Brain pericyte (primary cell): ENCODE results near the gene RNU7-1.

Experiments
- DNase-seq: peaks from one replicate; pipeline ENCODE4 v3.0.0-alpha.2; 2012; ENCODE audit warnings: low read depth, low spot score

Gene RNU7-1

GRCh38 chr12:6917491-6918231, 26.0 kb upstream of the RNU7-1 start:
- DNase-seq: no peak

- no peak for DNase-seq
Measured at GRCh38 chr12:6919588-6919987, 24.0 kb upstream of the RNU7-1 start.

- no peak for DNase-seq
Measured at GRCh38 chr12:6921539-6921938, 22.1 kb upstream of the RNU7-1 start.

- DNase-seq: no peak
Measured at GRCh38 chr12:6921996-6922946, 21.3 kb upstream of the RNU7-1 start.

- no peak for DNase-seq
Measured at GRCh38 chr12:6923003-6923732, 20.4 kb upstream of the RNU7-1 start.

GRCh38 chr12:6923851-6924250, 19.8 kb upstream of the RNU7-1 start:
- DNase-seq: no peak

GRCh38 chr12:6925239-6925539, 18.4 kb upstream of the RNU7-1 start:
- DNase-seq: no peak

- peak; percentile 48 for DNase-seq
Measured at GRCh38 chr12:6925540-6926279, 17.9 kb upstream of the RNU7-1 start.

- no peak for DNase-seq
Measured at GRCh38 chr12:6927379-6928021, 16.1 kb upstream of the RNU7-1 start, which contains the start of gene ATN1. TSS of gene ATN1 (plus strand) at chr12:6927959. CDS start at chr12:6934002, 6,043 bp downstream.

- no peak for DNase-seq
Measured at GRCh38 chr12:6928022-6928702, 15.5 kb upstream of the RNU7-1 start.

GRCh38 chr12:6928703-6929407, 14.8 kb upstream of the RNU7-1 start:
- no peak for DNase-seq

- no peak for DNase-seq
Measured at GRCh38 chr12:6929466-6930452, 13.9 kb upstream of the RNU7-1 start.

GRCh38 chr12:6932766-6933165, 10.8 kb upstream of the RNU7-1 start:
- no peak for DNase-seq

- no peak for DNase-seq
Measured at GRCh38 chr12:6934110-6934509, 9.5 kb upstream of the RNU7-1 start.

- DNase-seq: no peak
Measured at GRCh38 chr12:6935371-6936193, 8.0 kb upstream of the RNU7-1 start.

GRCh38 chr12:6936194-6936635, 7.4 kb upstream of the RNU7-1 start:
- no peak for DNase-seq

- no peak for DNase-seq
Measured at GRCh38 chr12:6936636-6937480, 6.8 kb upstream of the RNU7-1 start.
